NT2/D1 (cell line): ENCODE measurements around the gene AVPR2.

Source experiments
- SUZ12 ChIP-seq: IDR thresholded peaks from 2 replicates; pipeline ENCODE4 v1.6.1; 2011; ENCODE audit not compliant: insufficient read length, insufficient read depth; ENCODE audit errors: extremely low read depth
- YY1 ChIP-seq: IDR thresholded peaks from 2 replicates; pipeline ENCODE4 v1.6.1; 2011; ENCODE audit not compliant: insufficient read length, insufficient read depth
- ZNF274 ChIP-seq: IDR thresholded peaks from 2 replicates; pipeline ENCODE4 v1.6.1; 2011; ENCODE audit warnings: mild to moderate bottlenecking, low read depth, low read length

DNA sequence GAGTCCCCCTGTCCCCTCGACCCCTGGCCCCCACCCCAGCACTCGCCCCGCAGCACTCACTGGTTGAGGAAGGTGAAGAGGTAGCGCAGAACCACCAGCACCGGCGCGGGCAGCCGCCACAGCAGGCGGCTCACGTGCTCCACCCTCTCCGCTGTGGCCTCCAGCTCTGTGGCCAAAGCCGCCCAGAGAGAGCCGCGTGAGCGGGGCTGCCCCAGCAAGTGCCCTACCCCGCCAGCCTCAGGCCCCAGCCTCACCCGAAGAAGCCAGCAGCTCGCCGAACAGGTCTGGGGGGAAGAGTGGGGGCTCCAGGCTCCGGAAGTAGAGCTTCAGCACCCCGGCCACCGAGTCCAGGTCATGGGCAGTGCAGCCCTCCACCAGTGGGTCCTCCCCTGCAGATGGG lies 6.0 kb downstream of the AVPR2 start:
- TF ChIP-seq ZNF274 (no peak), YY1 (no peak), SUZ12 (no peak)
